Measurements from ENCODE around the gene FAM120B. TPM values are rescaled to one million over a fixed set of nuclear protein-coding genes. Genes with fewer than 3 reads are reported as not detected.

Gene FAM120B
- total and polyA plus RNA-seq, 2 experiments from 2014 or later = 7.2 to 16.7 TPM

GRCh38 chr6:170360476-170360875, 53.9 kb downstream of the FAM120B start (continued):
- TF ChIP-seq ZNF462 (CRISPR knock-in tag; IDR thresholded peaks at IDR 0.05) = no peak
- no peak for TF ChIP-seq STAT1 (IDR thresholded peaks at IDR 0.05; ENCODE audit: unreplicated experiment)
- TF ChIP-seq, protein P1, sequence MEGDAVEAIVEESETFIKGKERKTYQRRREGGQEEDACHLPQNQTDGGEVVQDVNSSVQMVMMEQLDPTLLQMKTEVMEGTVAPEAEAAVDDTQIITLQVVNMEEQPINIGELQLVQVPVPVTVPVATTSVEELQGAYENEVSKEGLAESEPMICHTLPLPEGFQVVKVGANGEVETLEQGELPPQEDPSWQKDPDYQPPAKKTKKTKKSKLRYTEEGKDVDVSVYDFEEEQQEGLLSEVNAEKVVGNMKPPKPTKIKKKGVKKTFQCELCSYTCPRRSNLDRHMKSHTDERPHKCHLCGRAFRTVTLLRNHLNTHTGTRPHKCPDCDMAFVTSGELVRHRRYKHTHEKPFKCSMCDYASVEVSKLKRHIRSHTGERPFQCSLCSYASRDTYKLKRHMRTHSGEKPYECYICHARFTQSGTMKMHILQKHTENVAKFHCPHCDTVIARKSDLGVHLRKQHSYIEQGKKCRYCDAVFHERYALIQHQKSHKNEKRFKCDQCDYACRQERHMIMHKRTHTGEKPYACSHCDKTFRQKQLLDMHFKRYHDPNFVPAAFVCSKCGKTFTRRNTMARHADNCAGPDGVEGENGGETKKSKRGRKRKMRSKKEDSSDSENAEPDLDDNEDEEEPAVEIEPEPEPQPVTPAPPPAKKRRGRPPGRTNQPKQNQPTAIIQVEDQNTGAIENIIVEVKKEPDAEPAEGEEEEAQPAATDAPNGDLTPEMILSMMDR (conservative IDR thresholded peaks at IDR 0.05; ENCODE audit: low read depth in 2 of 2) = no peak
- TF ChIP-seq ZNF114 (CRISPR knock-in tag; IDR thresholded peaks at IDR 0.05) = no peak
- TF ChIP-seq JUNB (IDR thresholded peaks at IDR 0.05; ENCODE audit: unreplicated experiment) = no peak
- TF ChIP-seq CREB1 (CRISPR knock-in tag; IDR thresholded peaks at IDR 0.05; ENCODE audit: low read depth) = no peak
- TF ChIP-seq EZH2 (IDR thresholded peaks at IDR 0.05; ENCODE audit: low read depth, unreplicated experiment) = no peak

DNA sequence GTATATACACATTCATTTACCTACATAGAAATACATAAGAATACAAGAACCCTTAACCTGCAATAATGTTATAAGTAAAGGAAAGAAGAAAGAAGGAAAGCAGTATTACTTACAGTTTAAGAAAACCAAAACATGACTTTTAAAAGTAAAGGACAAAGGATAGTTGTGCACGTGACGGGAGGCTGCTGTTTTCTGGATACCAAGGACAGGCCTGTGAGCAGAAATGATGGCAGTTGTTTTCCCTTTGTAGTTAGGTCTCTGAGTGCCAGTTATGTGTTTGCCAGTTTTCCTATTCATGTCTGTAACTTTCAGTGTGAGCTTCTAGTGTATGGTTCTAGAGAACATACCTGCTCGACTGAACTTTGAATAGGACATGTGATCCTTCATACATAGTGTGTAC, 54.8 kb downstream of the FAM120B start:
- H3K4me3 ChIP-seq = no peak overlapping the region
- no peaks in the 10 kb centered on the region for H4K20me1 ChIP-seq (replicated peaks; ENCODE audit: insufficient read depth)
- Mint-ChIP-seq H3K9me3 (no peaks in the 10 kb centered on the region), H3K36me3 (ENCODE audit: low read depth) (no peaks in the 10 kb centered on the region), H3K27me3 (ENCODE audit: insufficient read depth, low read depth, poor library complexity) (peaks cover 2% of the 10 kb centered on the region), H3K27ac (no peak overlapping the region), H3K4me1 (peaks cover 5% of the 10 kb centered on the region), H3K4me3 (no peak overlapping the region)
- H3K27ac ChIP-seq (ENCODE audit: low read depth) = no peak overlapping the region
- H3K79me2 ChIP-seq (replicated peaks; ENCODE audit: insufficient read depth) = no peaks in the 10 kb centered on the region
- H3K4me1 ChIP-seq (ENCODE audit: insufficient read depth) = no peaks in the 10 kb centered on the region
- no peak for DNase-seq (ENCODE audit: low spot score)
- no peak overlapping the region for H3K4me2 ChIP-seq
- no peak for ATAC-seq
- H3K27me3 ChIP-seq (ENCODE audit: insufficient read depth) = no peaks in the 10 kb centered on the region
- no peaks in the 10 kb centered on the region for H3K36me3 ChIP-seq (ENCODE audit: insufficient read depth)
- H3K9me2 ChIP-seq (ENCODE audit: insufficient read depth) = no peaks in the 10 kb centered on the region
- H2AFZ ChIP-seq = no peak overlapping the region
- H3F3A ChIP-seq (replicated peaks; ENCODE audit: low read depth) = no peaks in the 10 kb centered on the region
- TF ChIP-seq CREB1 (CRISPR knock-in tag; IDR thresholded peaks at IDR 0.05; ENCODE audit: low read depth) (no peak), ZNF462 (CRISPR knock-in tag; IDR thresholded peaks at IDR 0.05) (no peak)

Data from GM23338 (cell line).